HG02763 (cell line): ENCODE results near the gene CUX1.
"Not testable (repeated sequence)": the region's sequence is repeated elsewhere in the genome, so short reads cannot be mapped to it uniquely, and the experiment has no call there.

ENCODE experiments used
- ATAC-seq: cut with Tn5 transposase; IDR thresholded peaks from one replicate; pipeline ENCODE4 v1.9.1; 2021; ENCODE audit warnings: mild to moderate bottlenecking, moderate library complexity; ENCODE audit not compliant: unreplicated experiment

The CUX1 gene

DNA sequence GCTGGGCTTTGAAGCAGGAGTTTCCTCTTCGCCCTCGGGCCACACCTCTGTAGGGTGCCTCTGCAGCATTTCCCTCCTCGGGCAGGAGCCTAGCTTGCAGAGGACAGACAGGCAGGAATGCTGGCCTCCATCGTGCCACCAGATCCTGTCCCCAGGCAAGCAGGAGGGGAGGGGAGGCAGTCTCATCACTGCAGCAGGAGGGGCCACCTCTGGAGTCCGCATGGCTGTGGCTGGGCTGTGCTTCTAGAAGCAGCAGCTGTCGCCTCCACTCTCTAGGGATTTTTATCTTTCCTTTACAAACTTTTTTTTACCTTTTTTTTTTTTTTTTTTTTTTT, 181.4 kb downstream of the CUX1 start:
- no peak for ATAC-seq

DNA sequence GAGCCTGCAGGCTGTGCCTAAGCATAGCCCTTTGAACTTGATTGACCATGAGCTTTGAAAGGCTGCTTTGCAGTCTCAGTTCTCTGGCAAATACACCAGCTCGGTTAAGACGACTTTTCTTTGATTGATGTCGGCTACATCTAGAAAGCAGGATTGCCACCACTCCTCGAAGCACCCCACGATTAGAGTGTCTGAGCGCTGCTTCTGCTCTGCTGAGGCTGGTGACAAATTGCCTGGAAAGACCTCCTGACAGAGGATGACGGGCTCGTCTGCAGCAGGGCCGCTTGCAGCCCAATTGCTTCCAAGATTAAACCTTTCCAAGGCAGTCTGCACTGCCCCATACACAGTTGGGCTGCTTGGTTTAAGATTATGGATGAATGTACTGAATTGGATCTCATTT, 182.0 kb downstream of the CUX1 start:
- ATAC-seq: no peak

DNA sequence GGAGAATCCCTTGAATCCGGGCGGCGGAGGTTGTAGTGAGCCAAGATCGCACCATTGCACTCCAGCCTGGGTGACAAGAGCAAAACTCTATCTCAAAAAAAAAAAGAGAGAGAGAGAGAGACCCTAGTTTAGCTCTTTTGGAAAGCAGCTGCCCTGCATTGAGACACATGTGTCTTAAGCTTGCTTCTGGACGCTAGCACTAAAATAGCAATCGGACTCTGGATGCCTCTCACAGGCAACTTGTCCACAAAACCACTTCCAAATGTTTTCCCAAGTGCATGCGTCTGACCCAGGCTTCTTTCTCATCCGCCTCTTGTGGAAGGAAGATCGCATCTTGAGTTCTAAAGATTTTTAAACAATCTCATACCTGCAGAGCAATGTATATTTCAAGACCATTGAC, 182.7 kb downstream of the CUX1 start:
- ATAC-seq: no peak

DNA sequence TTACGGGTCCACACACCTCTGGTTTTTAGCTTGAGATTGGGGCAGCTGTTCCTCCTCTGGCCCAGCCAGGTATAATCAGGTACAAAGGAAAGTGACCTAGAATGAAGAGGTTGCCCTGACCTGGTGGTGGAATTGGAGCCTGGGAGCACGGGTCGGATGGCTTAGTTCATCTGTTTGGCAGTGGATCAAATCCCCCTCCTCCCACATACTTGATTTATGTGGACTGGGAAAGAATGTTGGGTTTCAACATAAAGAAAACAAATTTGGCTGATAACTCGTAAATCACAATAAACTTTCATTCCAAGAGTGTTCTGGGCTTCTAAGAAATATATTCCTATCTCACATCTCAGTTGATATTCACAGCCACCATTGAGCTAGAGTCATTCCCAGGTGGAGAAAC, 186.8 kb downstream of the CUX1 start:
- no peak for ATAC-seq

DNA sequence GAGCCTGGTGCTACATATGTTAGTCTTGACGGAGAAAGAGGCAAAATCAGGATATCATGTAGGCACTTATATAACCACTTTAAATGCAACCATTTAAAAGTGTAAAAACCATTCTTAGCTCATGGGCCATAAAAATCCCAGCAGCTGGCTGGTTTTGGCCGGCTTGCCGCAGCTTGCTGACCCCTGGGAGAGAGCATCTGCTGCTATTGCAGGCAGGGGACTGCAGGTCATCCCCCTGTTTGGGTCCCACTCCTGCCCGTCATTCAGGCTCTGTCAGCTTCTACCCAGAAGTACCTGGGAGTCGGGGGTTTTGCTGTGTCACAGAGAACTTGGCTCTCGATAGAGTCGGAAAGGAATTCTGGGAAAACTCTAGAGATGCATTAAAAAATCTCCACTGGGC, 187.4 kb downstream of the CUX1 start:
- ATAC-seq: no peak

DNA sequence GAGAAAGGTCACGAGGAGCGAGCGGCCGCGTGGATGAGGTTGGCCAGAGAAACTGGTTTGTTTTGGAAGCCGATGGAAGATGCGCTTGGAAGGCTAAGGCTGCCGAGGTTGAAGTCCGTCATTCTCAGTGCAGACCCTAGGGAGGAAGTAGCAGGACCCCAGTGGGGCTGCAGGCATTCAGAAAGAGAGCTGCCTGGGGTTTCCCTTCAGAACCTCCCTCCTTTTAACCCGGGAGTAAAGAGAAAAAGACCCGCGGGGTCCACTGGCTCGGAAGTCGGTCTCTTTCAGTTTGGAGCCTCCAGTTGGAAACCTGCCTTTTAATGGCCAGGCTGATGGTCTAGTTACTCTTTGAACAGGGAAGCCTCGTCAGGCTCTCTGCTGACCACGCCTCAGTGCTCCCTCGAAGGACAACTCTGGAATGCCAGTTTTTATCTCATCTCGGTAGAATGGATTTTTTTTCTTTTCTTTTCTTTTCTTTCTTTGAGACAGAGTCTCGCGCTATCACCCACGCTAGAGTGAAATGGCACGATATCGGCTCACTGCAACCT, 188.6 kb downstream of the CUX1 start:
- no peak for ATAC-seq

DNA sequence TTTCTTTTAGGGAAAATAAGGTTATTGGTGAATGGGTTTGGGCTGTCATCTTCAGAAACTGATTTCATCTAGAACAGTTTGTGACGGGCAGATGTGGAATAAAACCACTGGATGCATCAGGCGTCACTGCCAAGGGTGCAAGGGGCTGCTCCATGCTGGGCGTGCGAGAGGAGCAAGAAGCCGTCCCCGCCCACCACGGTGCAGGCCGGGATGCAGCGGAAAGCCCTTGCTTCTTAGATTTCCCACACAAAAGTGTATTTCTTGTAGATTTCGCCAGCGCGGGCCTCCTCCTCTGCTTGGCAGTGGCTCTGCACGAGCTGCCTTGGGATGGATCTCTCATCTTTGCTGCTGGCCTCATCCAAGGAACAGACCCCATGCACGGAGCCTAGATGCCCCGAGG, 189.3 kb downstream of the CUX1 start:
- ATAC-seq: no peak

DNA sequence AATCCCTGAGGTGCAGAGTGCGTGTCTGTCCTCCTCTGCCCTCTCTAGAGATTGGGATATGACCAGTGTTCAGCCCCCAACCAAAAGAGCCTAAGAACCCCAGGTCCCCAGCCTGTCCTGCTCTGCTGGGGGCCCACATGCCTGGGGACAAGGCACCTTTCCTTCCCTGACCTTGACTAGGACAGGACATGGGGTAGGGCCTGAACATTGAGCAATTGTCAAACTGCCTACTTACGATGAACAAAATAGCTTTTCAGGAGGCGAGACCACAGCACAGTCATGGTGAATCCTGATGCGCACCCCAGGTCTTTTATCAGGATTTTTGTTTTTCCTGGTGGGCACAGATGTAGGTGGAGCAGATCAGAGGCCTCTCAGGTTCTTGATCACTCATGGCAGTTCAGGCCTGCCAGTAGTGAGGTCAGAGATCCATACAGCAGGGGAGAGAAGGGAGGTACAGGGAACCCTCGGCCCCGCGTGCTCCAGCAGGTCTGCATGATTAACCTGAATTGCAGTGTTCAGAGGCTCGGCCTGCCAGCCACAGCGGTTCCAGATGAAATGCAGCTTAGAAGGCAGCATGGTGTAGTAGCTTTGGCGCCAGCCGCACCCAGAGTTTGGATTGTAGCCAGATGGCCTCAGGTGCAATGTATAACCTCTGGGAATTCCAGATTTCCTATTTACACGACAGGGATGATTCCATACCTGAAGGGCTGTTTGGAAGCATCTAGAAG, 191.3 kb downstream of the CUX1 start:
- ATAC-seq: no peak

DNA sequence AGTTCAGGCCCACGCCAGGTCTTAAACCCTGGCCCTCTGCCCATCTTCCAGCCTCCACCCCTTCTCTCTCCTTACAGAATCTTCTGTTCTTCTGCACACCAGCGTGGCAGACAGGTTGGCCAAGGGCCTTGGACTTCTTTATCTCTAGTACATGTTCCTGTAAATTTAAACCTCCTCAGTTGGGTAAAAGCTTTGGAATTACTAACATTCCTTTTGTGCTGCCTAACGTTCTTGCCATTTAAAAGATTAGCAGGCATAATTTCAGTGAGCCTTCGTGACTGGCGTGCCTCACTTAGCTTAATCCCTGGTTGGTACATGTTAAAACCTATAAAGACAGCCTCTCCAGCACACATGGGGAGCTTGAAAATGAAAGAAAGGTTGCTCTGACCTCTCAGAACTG, 192.2 kb downstream of the CUX1 start:
- no peak for ATAC-seq

DNA sequence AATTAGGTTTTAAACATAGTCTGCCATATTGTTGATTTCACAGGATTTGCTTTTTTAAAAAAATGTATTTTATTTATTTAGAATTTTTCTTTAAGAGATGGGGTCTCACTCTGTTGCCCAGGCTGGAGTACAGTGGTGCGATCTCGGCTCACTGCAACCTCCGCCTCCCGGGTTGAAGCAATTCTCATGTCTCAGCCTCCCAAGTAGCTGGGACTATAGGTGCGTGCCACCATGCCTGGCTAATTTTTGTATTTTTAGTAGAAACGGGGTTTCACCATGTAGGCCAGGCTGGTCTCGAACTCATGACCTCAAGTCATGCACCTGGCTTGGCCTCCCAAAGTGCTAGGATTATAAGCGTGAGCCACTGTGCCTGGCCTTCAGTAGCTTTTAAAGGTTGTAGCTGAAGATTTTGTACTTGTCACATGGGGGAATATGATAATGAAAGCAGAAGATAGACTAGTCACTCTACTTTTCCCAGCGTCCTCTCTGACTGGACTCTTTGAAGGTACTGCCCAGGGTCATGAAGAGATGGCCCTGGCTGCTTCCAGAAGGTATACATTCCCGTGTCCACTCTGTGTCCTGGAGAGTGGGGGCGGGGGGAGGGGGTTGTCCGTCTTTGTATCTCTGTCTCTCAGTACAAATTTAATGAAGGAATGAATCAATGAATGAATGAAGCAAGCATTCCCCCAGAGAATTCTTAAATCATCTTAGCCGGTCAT, 194.8 kb downstream of the CUX1 start:
- not testable (repeated sequence) for ATAC-seq

DNA sequence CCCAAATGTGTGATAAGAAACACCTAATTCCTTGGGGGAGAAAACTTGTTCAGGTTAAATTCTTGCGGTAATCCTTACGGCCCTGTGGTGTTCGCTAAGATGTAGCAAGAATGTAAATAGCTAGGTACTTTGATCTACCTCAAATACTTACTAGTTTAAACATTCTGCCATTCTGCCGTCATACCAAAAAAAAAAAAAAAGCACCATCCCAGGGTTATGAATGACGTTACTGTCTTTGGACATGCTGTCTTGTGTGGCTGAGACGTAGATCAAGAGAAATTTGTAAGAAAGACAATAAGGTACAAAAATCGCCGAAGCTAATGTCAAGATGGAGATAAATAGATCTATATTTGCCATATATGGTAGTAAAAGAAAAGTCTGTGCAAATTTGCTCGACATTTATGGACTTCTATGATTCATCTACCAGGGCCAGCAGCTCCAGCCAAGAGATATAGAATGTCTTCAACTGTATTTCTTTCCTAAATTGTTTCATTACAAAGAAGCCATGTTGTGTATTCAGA, 195.6 kb downstream of the CUX1 start:
- ATAC-seq: no peak

DNA sequence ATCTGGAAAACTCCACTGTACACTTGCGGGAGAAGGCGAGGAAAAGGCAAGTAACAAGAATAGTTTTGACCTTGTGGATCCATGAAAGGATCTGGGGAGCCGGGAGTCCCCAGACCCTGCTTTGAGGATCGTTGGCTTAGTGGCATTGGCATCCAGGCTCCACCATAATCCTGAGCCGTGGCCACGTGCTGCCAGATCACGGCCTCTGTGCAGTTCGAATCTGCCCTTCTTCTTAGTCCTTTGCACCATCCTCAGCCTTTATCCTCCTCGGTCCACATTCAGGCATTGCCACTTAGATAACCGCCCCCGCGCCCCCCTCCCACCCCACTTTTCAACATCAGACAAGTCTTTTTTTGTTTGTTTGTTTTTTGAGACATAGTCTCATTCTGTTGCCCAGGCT, 201.4 kb downstream of the CUX1 start:
- no peak for ATAC-seq

DNA sequence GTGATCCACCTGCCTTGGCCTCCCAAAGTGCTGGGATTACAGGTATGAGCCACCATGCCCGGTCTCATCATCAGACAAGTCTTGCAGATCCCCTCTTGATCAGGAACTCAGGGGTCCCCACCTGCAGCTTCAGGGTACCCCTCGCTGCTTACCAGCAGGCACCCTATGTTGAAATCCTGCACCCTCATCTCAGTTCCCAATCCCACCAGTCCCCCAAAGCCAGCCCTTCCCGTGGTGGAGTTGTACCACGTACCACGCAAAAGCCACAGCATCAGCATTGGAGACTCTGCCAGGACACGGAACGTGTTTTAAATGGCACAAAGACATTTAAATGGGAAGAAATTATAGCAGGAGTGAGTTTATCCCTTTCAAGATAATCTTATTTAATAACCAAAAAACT, 202.0 kb downstream of the CUX1 start:
- no peak for ATAC-seq

DNA sequence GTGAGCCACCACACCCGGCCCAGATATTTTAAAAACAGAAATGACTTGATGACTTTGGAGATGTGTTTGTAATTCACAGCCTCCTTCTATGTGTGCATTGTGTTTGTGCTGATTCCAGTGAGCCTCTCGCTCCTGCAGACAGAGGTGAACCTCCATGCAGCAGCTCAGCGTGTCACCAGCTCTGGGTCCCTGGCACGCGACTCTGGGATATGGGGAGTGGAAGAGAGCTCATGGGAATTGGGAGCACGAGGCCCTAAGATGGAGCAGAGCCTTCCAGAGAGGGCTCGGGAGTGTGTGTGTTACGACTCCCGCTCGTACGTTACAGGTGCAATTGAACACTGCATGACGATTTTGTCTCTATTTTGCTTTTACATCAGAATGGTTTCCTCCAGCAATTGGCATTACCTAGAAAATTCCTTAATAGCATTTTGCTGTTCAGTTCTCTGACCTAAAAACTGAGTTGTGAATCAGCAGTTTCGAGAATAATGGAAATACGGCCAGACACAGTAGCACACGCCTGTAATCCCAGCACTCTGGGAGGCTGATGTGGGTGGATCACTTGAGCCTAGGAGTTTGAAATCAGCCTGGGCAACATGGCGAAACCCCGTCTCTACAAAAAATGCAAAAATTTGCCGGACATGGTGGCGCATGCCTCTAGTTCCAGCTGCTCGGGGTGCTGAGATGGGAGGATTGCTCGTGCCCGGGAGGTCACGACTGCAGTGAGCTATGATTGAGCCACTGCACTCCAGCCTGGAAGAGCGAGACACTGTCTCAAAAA, 204.6 kb downstream of the CUX1 start:
- no peak for ATAC-seq

DNA sequence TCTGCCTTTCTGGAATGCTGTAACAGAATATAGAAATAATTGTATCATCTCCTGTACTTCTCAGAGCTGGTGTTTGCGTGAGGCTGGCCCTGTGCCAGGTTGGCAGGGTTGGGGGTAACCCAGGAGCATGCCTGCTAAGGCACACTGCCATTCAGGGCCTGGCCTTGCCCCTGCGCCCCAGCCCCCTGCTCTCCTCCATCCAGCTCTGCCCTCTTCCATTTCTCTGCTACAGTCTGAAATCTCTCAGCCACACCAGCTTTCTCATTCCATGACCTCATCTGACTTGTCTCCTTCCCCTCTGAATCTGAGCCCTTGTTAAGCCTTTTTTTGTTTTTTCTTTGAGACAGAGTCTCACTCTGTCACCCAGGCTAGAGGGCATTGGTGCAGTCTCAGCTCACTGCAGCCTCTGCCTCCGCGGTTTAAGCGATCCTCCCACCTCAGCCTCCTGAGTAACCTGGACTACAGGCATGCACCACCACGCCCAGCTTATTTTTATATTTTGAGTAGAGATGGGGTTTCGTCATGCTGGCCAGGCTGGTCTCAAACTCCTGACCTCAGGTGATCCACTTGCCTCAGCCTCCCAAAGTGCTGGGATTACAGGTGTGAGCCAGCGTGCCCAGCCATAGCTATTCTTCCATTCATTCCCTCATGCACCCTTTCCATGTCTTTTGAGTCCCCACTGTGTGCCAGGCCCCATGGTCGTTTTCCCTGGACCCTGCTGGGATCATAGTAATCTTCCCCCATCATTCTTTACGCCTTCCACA, 206.8 kb downstream of the CUX1 start:
- no peak for ATAC-seq

DNA sequence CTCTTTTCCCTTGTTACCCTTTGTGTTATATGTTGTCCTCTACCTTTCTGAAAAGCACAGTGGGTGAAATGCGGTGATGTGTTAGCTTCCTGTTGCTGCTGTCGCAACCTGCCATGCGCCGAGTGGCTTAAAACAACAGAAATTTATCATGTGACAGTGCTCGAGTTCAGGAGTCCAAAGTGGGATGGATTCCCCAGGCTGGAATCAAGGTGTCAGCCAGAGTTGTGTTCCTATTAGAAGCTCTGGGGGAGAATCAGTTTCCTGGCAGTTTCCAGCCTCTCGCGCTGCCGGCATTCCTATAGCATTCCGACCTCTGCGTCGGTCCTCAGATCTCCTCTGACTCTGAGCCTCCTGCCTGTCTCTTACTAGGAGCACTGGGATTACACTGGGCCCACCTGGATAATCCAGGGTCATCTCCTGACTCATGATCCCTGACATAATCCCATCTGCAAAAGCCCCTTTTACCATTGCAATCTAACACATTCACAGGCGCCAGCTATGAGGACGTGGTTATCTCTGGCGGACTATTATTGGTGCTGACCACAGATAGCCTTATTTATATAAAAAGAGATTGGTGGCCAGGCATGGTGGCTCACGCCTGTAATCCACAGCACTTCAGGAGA, 207.5 kb downstream of the CUX1 start:
- ATAC-seq: no peak

DNA sequence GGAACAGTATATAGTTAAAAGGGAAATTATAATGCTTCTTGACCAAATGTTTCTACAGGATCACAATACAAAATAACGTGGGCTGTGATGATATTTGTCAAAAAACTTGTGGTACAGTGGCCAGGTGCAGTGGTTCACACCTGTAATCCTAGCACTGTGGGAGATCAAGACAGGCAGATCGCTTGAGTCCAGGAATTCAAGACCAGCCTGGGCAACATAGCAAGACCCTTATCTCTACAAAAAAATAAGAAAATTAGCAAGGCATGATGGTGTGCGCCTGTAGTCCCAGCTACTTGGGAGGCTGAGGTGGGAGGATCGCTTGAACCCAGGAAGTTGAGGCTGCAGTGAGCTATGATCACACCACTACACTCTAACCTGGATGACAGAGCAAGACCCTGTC, 208.4 kb downstream of the CUX1 start:
- not testable (repeated sequence) for ATAC-seq

DNA sequence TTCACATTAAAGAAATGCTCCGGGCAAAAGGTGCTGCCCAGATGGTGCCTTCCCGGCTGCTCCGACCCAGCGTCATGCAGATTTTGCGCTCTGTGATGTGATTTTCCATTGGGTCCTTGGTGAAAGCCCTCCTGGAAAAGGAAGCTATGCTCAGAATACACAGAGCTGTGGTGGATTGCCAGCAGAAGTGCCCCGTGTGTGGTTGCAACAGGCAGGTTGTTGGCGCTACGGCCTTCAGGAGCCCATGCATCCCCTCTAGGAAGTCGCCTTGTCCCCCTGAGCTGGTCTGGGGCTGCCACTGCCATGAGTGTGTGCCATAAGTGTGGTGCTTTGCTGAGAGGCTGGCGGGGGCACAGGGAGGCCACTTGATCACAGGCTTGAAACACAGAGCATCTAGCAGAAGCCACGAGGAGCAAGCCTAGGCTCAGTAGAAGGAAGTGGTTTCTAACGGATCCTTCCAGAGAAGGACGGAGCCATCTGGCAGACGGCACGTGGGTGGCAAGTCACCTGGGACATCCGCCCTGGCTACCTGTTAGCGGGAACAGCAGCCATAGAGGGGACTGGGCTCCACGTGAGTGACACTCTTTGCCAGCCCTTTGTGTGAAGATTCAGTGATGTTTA, 210.9 kb downstream of the CUX1 start:
- no peak for ATAC-seq

DNA sequence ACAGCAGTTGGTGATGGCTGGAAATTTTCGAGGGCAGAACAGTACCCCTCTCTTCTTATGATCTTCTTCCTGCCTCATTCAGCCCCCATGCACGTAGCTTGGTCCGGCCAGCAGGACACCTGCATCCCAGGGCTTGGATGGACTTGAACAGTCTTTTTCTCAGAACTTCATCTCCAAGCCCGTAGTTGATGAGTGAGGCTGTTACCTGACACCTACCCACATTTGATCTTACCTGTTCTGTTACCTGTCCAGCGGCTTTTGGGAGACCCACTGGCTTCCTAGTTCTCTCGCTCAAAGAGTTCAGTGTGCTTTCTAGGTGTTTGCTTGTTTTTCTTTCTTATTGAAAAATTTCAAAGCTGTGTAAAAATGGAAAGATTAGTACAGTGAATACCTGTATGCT, 212.2 kb downstream of the CUX1 start:
- no peak for ATAC-seq

DNA sequence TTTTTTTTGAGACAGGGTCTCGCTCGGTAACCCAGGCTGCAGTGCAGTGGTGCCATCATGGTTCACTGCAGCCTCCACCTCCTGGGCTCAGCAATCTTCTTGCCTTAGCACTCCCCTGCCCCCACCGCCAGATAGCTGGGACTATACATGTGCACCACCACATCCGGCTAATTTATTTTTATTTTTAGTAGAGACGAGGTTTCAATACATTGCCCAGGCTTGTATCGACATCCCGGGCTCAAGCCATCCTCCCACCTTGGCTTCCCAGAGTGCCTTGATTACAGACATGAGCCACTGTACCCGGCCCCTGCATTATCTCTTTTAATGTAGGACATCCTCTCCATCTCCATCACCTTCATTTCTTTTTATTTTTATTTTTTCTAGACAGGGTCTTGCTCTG, 213.3 kb downstream of the CUX1 start:
- no peak for ATAC-seq
